A673 (cell line): ENCODE results near the gene GYS2.

Source experiments
- EZH2 ChIP-seq: fragments of 200-600 bp; sonication (generic); IDR thresholded peaks from 2 replicates; pipeline ENCODE4 v1.6.1; 2017; ENCODE audit warnings: borderline replicate concordance, low read depth, mild to moderate bottlenecking, mixed read lengths, antibody characterized with exemption, low read length; ENCODE audit not compliant: poor library complexity, severe bottlenecking
- TF ChIP-seq, protein P1 (sequence below): fragments of 300-800, 200-600 bp; sonication (generic); conservative IDR thresholded peaks from 2 replicates; pipeline ENCODE4 v1.5.1; 2017; ENCODE audit warnings: low read depth, mild to moderate bottlenecking, antibody characterized with exemption, low read length, moderate library complexity, mixed read lengths

GRCh38 chr12:21631367-21631766, 26.7 kb upstream of the GYS2 start:
- TF ChIP-seq, protein P1, sequence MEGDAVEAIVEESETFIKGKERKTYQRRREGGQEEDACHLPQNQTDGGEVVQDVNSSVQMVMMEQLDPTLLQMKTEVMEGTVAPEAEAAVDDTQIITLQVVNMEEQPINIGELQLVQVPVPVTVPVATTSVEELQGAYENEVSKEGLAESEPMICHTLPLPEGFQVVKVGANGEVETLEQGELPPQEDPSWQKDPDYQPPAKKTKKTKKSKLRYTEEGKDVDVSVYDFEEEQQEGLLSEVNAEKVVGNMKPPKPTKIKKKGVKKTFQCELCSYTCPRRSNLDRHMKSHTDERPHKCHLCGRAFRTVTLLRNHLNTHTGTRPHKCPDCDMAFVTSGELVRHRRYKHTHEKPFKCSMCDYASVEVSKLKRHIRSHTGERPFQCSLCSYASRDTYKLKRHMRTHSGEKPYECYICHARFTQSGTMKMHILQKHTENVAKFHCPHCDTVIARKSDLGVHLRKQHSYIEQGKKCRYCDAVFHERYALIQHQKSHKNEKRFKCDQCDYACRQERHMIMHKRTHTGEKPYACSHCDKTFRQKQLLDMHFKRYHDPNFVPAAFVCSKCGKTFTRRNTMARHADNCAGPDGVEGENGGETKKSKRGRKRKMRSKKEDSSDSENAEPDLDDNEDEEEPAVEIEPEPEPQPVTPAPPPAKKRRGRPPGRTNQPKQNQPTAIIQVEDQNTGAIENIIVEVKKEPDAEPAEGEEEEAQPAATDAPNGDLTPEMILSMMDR = no peak
- TF ChIP-seq EZH2 = no peak
